ENCODE measurements around the gene PCNX2. TPM values are rescaled to one million over a fixed set of nuclear protein-coding genes. Genes with fewer than 3 reads are reported as not detected.
"Not testable (repeated sequence)": the region's sequence is repeated elsewhere in the genome, so short reads cannot be mapped to it uniquely, and the experiment has no call there.

Gene PCNX2
- total RNA-seq, 1 donor from 2014 or later: 25.5 TPM

GRCh38 chr1:233005156-233005555, 290.4 kb downstream of the PCNX2 start:
- Histone ChIP-seq H3K27ac (ENCODE audit: low read depth, low read length) (no peak overlapping the region), H2AFZ (ENCODE audit: low read depth, low read length) (no peak overlapping the region), H3K4me2 (ENCODE audit: low read length) (no peak overlapping the region), H3K9ac (ENCODE audit: low read length) (no peak overlapping the region), H3K79me2 (ENCODE audit: insufficient read depth, low read length) (no peaks in the 10 kb centered on the region), H3K4me3 (ENCODE audit: insufficient read depth, low read depth, low read length) (no peak overlapping the region), H3K36me3 (ENCODE audit: insufficient read depth, low read length) (no peaks in the 10 kb centered on the region), H3K9me3 (ENCODE audit: insufficient read depth, low read depth, low read length) (no peaks in the 10 kb centered on the region), H3K4me1 (ENCODE audit: insufficient read depth, low read length) (no peaks in the 10 kb centered on the region), H4K20me1 (ENCODE audit: insufficient read depth, low read length) (no peaks in the 10 kb centered on the region), H3K27me3 (ENCODE audit: insufficient read depth, low read length) (no peaks in the 10 kb centered on the region)
- Mint-ChIP-seq H3K27ac (ENCODE audit: unreplicated experiment) (no peak overlapping the region), H3K4me1 (ENCODE audit: low read depth, unreplicated experiment) (peaks cover 24% of the 10 kb centered on the region), H3K9me3 (ENCODE audit: unreplicated experiment) (no peaks in the 10 kb centered on the region), H3K4me3 (ENCODE audit: unreplicated experiment) (no peak overlapping the region), H3K27me3 (ENCODE audit: low read depth, unreplicated experiment) (no peaks in the 10 kb centered on the region), H3K36me3 (ENCODE audit: low read depth, unreplicated experiment) (peaks cover 9% of the 10 kb centered on the region)
- FAIRE-seq: no peak
- DNase-seq (ENCODE audit: low read depth): no peak
- TF ChIP-seq CTCF (IDR thresholded peaks at IDR 0.05; ENCODE audit: insufficient read depth, low read depth, low read length): no peak
- TF ChIP-seq EZH2 (IDR thresholded peaks at IDR 0.05; ENCODE audit: insufficient read depth, low read length): no peak

GRCh38 chr1:233004451-233004850, 291.1 kb downstream of the PCNX2 start:
- Histone ChIP-seq H3K4me1 (ENCODE audit: insufficient read depth, low read length) (no peaks in the 10 kb centered on the region), H3K9ac (ENCODE audit: low read length) (no peak overlapping the region), H3K4me2 (ENCODE audit: low read length) (no peak overlapping the region), H3K27me3 (ENCODE audit: insufficient read depth, low read length) (no peaks in the 10 kb centered on the region), H3K4me3 (ENCODE audit: insufficient read depth, low read depth, low read length) (no peak overlapping the region), H2AFZ (ENCODE audit: low read depth, low read length) (no peak overlapping the region), H3K36me3 (ENCODE audit: insufficient read depth, low read length) (no peaks in the 10 kb centered on the region), H3K9me3 (ENCODE audit: insufficient read depth, low read depth, low read length) (no peaks in the 10 kb centered on the region), H3K27ac (ENCODE audit: low read depth, low read length) (no peak overlapping the region), H3K79me2 (ENCODE audit: insufficient read depth, low read length) (no peaks in the 10 kb centered on the region), H4K20me1 (ENCODE audit: insufficient read depth, low read length) (no peaks in the 10 kb centered on the region)
- Mint-ChIP-seq H3K27ac (ENCODE audit: unreplicated experiment) (no peak overlapping the region), H3K4me1 (ENCODE audit: low read depth, unreplicated experiment) (peaks cover 18% of the 10 kb centered on the region), H3K27me3 (ENCODE audit: low read depth, unreplicated experiment) (no peaks in the 10 kb centered on the region), H3K4me3 (ENCODE audit: unreplicated experiment) (no peak overlapping the region), H3K36me3 (ENCODE audit: low read depth, unreplicated experiment) (peaks cover 16% of the 10 kb centered on the region), H3K9me3 (ENCODE audit: unreplicated experiment) (no peaks in the 10 kb centered on the region)
- TF ChIP-seq CTCF (IDR thresholded peaks at IDR 0.05; ENCODE audit: insufficient read depth, low read depth, low read length) (no peak), EZH2 (IDR thresholded peaks at IDR 0.05; ENCODE audit: insufficient read depth, low read length) (no peak)
- DNase-seq (ENCODE audit: low read depth) (no peak), FAIRE-seq (no peak)

- not testable (repeated sequence) for H3K4me1 ChIP-seq (ENCODE audit: insufficient read depth, low read length); H3K4me2 ChIP-seq (ENCODE audit: low read length); H3K36me3 ChIP-seq (ENCODE audit: insufficient read depth, low read length); FAIRE-seq; H3K79me2 ChIP-seq (ENCODE audit: insufficient read depth, low read length); H3K27me3 ChIP-seq (ENCODE audit: insufficient read depth, low read length); H3K4me3 Mint-ChIP-seq (ENCODE audit: unreplicated experiment); H3K9me3 Mint-ChIP-seq (ENCODE audit: unreplicated experiment); H3K9ac ChIP-seq (ENCODE audit: low read length); H3K27ac ChIP-seq (ENCODE audit: low read depth, low read length); DNase-seq (ENCODE audit: low read depth); H3K4me3 ChIP-seq (ENCODE audit: insufficient read depth, low read depth, low read length); H3K27ac Mint-ChIP-seq (ENCODE audit: unreplicated experiment); H3K9me3 ChIP-seq (ENCODE audit: insufficient read depth, low read depth, low read length); H4K20me1 ChIP-seq (ENCODE audit: insufficient read depth, low read length); H2AFZ ChIP-seq (ENCODE audit: low read depth, low read length); H3K27me3 Mint-ChIP-seq (ENCODE audit: low read depth, unreplicated experiment)
- Mint-ChIP-seq H3K4me1 (ENCODE audit: low read depth, unreplicated experiment) (peaks cover 17% of the 10 kb centered on the region), H3K36me3 (ENCODE audit: low read depth, unreplicated experiment) (peaks cover 21% of the 10 kb centered on the region)
Observed at GRCh38 chr1:233003638-233004037, 291.9 kb downstream of the PCNX2 start.

All from astrocyte (in vitro differentiated cells and primary cell).